ENCODE results near the gene C12orf75. TPM values are rescaled to one million over a fixed set of nuclear protein-coding genes. Genes with fewer than 3 reads are reported as not detected.
A peak's percentile ranks its signal among the peaks of the same experiment; 100 is the strongest.
"Not testable (repeated sequence)": the region's sequence is repeated elsewhere in the genome, so short reads cannot be mapped to it uniquely, and the experiment has no call there.

C12orf75 gene
- total RNA-seq, 1 experiment from 2014 or later, result 46.0 TPM

DNA sequence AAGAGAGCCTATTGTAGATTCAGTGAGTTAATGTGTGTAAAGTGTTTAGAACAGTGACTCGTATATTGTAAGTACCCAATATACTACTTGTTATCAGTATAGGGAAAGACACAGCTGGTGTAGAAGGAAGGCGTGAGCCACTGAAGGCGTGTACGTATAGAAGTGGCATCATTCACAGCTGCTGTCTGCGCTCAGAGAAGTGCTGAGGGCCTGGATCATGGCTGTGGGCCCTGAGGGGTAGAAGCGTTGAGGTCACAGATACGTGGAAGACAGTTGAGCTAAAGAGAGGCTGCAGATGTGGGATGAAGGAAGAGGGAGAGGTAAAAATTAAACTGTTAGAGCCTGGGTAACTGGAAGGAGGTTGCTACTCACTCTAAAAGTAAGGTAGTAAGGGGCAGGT, 5.9 kb downstream of the C12orf75 start:
- ChIA-PET CTCF (no interaction called here), POLR2A (ENCODE audit: low non-redundant PET) (no interaction called here)
- no peaks in the 10 kb centered on the region for H3K27me3 ChIP-seq (replicated peaks; ENCODE audit: insufficient read depth, low read depth, low read length, poor library complexity)
- H3K27ac ChIP-seq (ENCODE audit: low read depth, low read length, poor library complexity, severe bottlenecking), result no peak overlapping the region
- peaks cover 11% of the 10 kb centered on the region for H3K9me3 ChIP-seq (ENCODE audit: low read depth, low read length, poor library complexity, severe bottlenecking)
- H3K4me1 ChIP-seq (ENCODE audit: insufficient read depth, low read length, poor library complexity, severe bottlenecking), result peaks cover 9% of the 10 kb centered on the region
- DNase-seq (ENCODE audit: low spot score), result no peak
- no TSS peak for BruUV-seq (replicated peaks)
- no peak for TF ChIP-seq EZH2 (IDR thresholded peaks at IDR 0.05; ENCODE audit: borderline replicate concordance, low read depth, low read length, poor library complexity, severe bottlenecking)
- intact Hi-C loops (cut with micrococcal nuclease; ENCODE audit: unreplicated experiment), result no loop called here
- H3K36me3 ChIP-seq (ENCODE audit: insufficient read depth, low read length, poor library complexity, severe bottlenecking), result no peaks in the 10 kb centered on the region
- no peak overlapping the region for H3K4me3 ChIP-seq (ENCODE audit: low read depth, low read length, poor library complexity, severe bottlenecking)

DNA sequence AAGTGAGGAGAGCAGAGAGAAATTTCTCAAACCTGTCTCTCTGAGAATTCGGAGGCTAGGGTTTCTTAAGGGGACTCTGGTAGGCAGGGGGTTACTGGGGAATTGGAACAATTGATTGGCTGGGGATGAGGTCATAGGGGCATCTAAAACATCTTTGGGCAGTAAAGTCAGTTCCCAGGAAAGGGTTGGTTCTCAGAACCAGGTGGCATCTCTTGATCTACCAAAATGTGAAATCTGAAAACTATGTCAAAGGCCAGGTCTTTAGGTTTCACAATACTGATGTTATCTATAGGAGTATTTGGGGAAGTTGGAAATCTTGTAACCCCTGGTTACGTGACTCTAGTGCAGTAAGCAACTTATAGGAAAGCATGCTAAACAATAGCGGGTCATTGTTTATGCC, 6.9 kb downstream of the C12orf75 start:
- Histone ChIP-seq H3K9me3 (ENCODE audit: low read depth, low read length, poor library complexity, severe bottlenecking) (peaks cover 14% of the 10 kb centered on the region), H3K36me3 (ENCODE audit: insufficient read depth, low read length, poor library complexity, severe bottlenecking) (no peaks in the 10 kb centered on the region), H3K27ac (ENCODE audit: low read depth, low read length, poor library complexity, severe bottlenecking) (no peak overlapping the region), H3K4me3 (ENCODE audit: low read depth, low read length, poor library complexity, severe bottlenecking) (no peak overlapping the region), H3K4me1 (ENCODE audit: insufficient read depth, low read length, poor library complexity, severe bottlenecking) (peaks cover 3% of the 10 kb centered on the region), H3K27me3 (replicated peaks; ENCODE audit: insufficient read depth, low read depth, low read length, poor library complexity) (no peaks in the 10 kb centered on the region)
- TF ChIP-seq CTCF (conservative IDR thresholded peaks at IDR 0.05; ENCODE audit: low read depth, low read length) (no peak), EZH2 (IDR thresholded peaks at IDR 0.05; ENCODE audit: borderline replicate concordance, low read depth, low read length, poor library complexity, severe bottlenecking) (no peak)
- ChIA-PET CTCF (no interaction called here), POLR2A (ENCODE audit: low non-redundant PET) (no interaction called here)
- BruUV-seq (replicated peaks), result no TSS peak
- no peak for DNase-seq (ENCODE audit: low spot score)
- intact Hi-C loops (cut with micrococcal nuclease; ENCODE audit: unreplicated experiment), result no loop called here

GRCh38 chr12:105338966-105339365, 8.5 kb downstream of the C12orf75 start:
- Histone ChIP-seq H3K27ac (ENCODE audit: low read depth, low read length, poor library complexity, severe bottlenecking) (no peak overlapping the region), H3K9me3 (ENCODE audit: low read depth, low read length, poor library complexity, severe bottlenecking) (peaks cover 14% of the 10 kb centered on the region), H3K4me1 (ENCODE audit: insufficient read depth, low read length, poor library complexity, severe bottlenecking) (peaks cover 11% of the 10 kb centered on the region), H3K4me3 (ENCODE audit: low read depth, low read length, poor library complexity, severe bottlenecking) (no peak overlapping the region), H3K27me3 (replicated peaks; ENCODE audit: insufficient read depth, low read depth, low read length, poor library complexity) (no peaks in the 10 kb centered on the region), H3K36me3 (ENCODE audit: insufficient read depth, low read length, poor library complexity, severe bottlenecking) (no peaks in the 10 kb centered on the region)
- no TSS peak for BruUV-seq (replicated peaks)
- DNase-seq (ENCODE audit: low spot score), result no peak
- intact Hi-C loops (cut with micrococcal nuclease; ENCODE audit: unreplicated experiment), result no loop called here
- TF ChIP-seq EZH2 (IDR thresholded peaks at IDR 0.05; ENCODE audit: borderline replicate concordance, low read depth, low read length, poor library complexity, severe bottlenecking), result no peak
- no peak for TF ChIP-seq CTCF (conservative IDR thresholded peaks at IDR 0.05; ENCODE audit: low read depth, low read length)
- ChIA-PET CTCF (no interaction called here), POLR2A (ENCODE audit: low non-redundant PET) (no interaction called here)

GRCh38 chr12:105341010-105341409, 10.5 kb downstream of the C12orf75 start:
- DNase-seq (ENCODE audit: low spot score), result no peak
- ChIA-PET POLR2A (ENCODE audit: low non-redundant PET) (no interaction called here), CTCF (no interaction called here)
- H3K27me3 ChIP-seq (replicated peaks; ENCODE audit: insufficient read depth, low read depth, low read length, poor library complexity), result no peaks in the 10 kb centered on the region
- no TSS peak for BruUV-seq (replicated peaks)
- intact Hi-C loops (cut with micrococcal nuclease; ENCODE audit: unreplicated experiment), result no loop called here
- H3K9me3 ChIP-seq (ENCODE audit: low read depth, low read length, poor library complexity, severe bottlenecking), result peaks cover 14% of the 10 kb centered on the region
- no peaks in the 10 kb centered on the region for H3K36me3 ChIP-seq (ENCODE audit: insufficient read depth, low read length, poor library complexity, severe bottlenecking)
- H3K4me1 ChIP-seq (ENCODE audit: insufficient read depth, low read length, poor library complexity, severe bottlenecking), result peaks cover 11% of the 10 kb centered on the region
- H3K27ac ChIP-seq (ENCODE audit: low read depth, low read length, poor library complexity, severe bottlenecking), result no peak overlapping the region
- no peak for TF ChIP-seq CTCF (conservative IDR thresholded peaks at IDR 0.05; ENCODE audit: low read depth, low read length)
- no peak for TF ChIP-seq EZH2 (IDR thresholded peaks at IDR 0.05; ENCODE audit: borderline replicate concordance, low read depth, low read length, poor library complexity, severe bottlenecking)
- H3K4me3 ChIP-seq (ENCODE audit: low read depth, low read length, poor library complexity, severe bottlenecking), result no peak overlapping the region

- DNase-seq (ENCODE audit: low spot score); intact Hi-C loops (cut with micrococcal nuclease; ENCODE audit: unreplicated experiment); BruUV-seq (replicated peaks); POLR2A ChIA-PET (ENCODE audit: low non-redundant PET); CTCF ChIA-PET; H3K27me3 ChIP-seq (replicated peaks; ENCODE audit: insufficient read depth, low read depth, low read length, poor library complexity); H3K36me3 ChIP-seq (ENCODE audit: insufficient read depth, low read length, poor library complexity, severe bottlenecking); H3K4me3 ChIP-seq (ENCODE audit: low read depth, low read length, poor library complexity, severe bottlenecking): not testable (repeated sequence)
- H3K27ac ChIP-seq (ENCODE audit: low read depth, low read length, poor library complexity, severe bottlenecking), result peak overlapping the region; percentile 48
- H3K4me1 ChIP-seq (ENCODE audit: insufficient read depth, low read length, poor library complexity, severe bottlenecking), result peaks cover 11% of the 10 kb centered on the region
- peaks cover 14% of the 10 kb centered on the region for H3K9me3 ChIP-seq (ENCODE audit: low read depth, low read length, poor library complexity, severe bottlenecking)
Measured at GRCh38 chr12:105341620-105342019, 11.1 kb downstream of the C12orf75 start.

Data from A673 (cell line).